GM12865 (cell line): ENCODE data around the gene SAMD14.

Source experiments
- DNase-seq: peaks from one replicate; pipeline ENCODE4 v3.0.0; 2010; ENCODE audit warnings: low read depth
- H3K4me3 ChIP-seq: 2 replicates; pipeline ENCODE4 v1.5.1; 2011; ENCODE audit warnings: mild to moderate bottlenecking, low read depth, low read length, control low read depth
- TF ChIP-seq, protein P1 (sequence below): IDR thresholded peaks from 2 replicates; pipeline ENCODE4 v1.5.1; 2011; ENCODE audit warnings: low read length, control low read depth, low read depth, inconsistent platforms; ENCODE audit not compliant: insufficient read depth; ENCODE audit errors: missing control alignments

Gene SAMD14

DNA sequence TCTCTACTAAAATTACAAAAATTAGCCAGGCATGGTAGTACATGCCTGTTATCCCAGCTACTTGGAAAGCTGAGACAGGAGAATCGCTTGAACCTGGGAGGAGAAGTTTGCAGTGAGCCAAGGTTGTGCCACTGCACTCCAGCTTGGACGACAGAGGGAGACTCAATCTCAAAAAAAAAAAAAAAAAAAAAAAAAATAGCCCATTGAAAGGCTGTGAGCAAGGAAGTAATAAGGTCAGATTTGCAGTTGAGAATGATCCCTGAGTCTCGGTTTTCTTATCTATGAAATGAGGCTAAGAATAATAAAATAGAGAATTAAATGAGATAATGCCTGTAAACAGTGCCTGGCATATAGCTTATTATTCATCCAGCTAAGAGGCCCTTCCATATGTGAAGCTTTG lies 36.2 kb downstream of the SAMD14 start:
- no peak for DNase-seq
- TF ChIP-seq, protein P1, sequence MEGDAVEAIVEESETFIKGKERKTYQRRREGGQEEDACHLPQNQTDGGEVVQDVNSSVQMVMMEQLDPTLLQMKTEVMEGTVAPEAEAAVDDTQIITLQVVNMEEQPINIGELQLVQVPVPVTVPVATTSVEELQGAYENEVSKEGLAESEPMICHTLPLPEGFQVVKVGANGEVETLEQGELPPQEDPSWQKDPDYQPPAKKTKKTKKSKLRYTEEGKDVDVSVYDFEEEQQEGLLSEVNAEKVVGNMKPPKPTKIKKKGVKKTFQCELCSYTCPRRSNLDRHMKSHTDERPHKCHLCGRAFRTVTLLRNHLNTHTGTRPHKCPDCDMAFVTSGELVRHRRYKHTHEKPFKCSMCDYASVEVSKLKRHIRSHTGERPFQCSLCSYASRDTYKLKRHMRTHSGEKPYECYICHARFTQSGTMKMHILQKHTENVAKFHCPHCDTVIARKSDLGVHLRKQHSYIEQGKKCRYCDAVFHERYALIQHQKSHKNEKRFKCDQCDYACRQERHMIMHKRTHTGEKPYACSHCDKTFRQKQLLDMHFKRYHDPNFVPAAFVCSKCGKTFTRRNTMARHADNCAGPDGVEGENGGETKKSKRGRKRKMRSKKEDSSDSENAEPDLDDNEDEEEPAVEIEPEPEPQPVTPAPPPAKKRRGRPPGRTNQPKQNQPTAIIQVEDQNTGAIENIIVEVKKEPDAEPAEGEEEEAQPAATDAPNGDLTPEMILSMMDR = no peak
- H3K4me3 ChIP-seq = no peak overlapping the region

DNA sequence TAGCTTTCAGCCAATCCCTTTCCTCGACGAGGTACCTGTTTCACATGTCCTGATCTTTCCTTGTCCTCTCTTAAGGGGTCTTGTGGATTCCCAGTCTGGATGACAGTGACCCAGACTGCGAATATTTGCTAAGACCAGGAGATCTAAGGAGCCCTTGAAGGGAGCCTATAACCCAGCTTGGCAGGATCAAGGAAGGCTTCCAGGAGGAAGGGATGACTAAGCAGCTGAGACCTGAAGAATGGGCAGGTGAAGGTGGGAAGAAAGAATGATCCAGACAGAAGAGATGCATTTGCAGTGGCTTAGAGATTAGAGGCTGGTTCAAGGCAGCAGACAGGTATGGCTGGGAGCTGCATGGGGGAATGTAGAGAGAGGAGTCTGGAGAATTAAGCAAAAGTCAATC lies 36.7 kb downstream of the SAMD14 start:
- H3K4me3 ChIP-seq = no peak overlapping the region
- DNase-seq = no peak
- TF ChIP-seq, protein P1 = no peak

DNA sequence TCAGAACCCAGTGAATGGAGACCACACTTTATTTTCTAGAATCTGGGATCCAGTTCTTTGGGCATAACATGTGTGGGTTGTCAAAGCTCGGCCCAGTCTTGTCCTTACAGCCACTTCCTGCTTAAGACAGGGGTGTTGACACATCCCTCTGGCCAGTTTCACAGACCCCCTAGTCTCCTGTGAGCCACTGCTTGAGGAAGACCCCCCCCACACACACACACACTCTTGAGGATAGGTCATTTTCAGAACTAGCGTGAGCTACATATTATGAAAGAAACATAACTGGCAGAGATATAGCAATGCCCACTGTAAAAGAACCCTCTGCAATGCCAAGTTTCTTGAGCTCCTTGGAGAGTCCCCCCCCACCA lies 38.1 kb downstream of the SAMD14 start:
- no peak for DNase-seq
- TF ChIP-seq, protein P1 = no peak
- H3K4me3 ChIP-seq = no peak overlapping the region

DNA sequence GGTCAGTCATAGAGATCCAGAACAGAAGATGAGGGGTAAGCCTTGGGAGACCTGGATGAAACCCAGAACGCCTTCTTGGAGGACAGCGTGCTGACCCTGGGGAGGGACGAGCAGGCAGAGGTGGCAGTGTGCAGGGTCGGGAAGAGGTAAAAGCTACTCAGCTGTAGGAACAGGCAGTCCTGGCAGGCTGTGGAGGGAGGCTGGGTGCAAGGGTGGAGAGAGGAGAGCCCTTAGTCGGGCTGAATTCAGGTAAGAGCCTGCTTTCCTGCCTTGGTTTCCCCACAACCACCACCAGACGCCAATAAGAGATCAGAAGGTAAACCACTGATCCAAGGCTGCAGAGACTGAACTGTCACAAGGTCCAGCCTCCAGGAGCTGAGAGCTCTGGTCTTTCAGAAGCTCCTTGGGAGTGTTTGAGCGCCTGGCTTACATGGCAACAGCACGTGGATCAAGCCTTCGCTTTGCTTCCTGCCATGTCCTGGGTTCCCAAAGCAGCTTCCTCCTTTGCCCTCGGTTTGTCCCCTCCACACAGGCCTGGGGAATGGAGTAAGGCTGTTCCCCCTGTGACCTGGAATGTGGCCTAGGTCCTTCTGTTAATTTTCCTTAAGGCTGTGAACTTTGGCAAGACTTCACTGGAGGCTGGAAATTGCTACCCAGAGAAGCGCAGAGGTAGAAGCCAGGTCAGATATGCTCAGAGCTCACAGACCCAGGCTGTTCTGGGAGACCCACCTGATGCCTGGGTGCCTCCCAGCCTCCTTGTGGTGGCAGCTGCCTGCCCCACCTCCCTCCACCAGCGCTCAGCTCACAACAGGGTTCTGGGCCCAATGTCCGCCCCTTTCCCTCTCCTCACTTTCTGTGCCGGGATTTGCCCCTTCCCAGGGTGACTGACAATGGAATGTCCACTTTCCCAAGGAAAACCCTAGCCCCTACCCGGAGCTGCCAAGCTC lies 38.7 kb downstream of the SAMD14 start:
- TF ChIP-seq, protein P1 = no peak
- DNase-seq = no peak

DNA sequence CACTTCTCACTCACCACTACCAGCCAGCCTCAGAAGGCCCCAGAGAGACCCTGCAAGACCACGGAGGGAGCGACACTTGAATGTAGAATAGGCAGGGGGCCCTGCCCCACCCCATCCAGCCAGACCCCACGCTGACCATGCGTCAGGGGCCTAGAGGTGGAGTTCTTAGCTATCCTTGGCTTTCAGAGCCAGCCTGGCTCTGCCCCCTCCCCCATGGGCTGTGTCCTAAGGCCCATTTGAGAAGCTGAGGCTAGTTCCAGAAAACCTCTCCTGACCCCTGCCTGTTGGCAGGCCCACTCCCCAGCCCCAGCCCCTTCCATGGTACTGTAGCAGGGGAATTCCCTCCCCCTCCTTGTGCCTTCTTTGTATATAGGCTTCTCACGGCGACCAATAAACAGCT lies 39.9 kb downstream of the SAMD14 start:
- no peak for DNase-seq
- TF ChIP-seq, protein P1 = no peak
- H3K4me3 ChIP-seq = no peak overlapping the region

More for the DNA sequence above, 38.7 kb downstream of the SAMD14 start:
- H3K4me3 ChIP-seq = no peak overlapping the region

DNA sequence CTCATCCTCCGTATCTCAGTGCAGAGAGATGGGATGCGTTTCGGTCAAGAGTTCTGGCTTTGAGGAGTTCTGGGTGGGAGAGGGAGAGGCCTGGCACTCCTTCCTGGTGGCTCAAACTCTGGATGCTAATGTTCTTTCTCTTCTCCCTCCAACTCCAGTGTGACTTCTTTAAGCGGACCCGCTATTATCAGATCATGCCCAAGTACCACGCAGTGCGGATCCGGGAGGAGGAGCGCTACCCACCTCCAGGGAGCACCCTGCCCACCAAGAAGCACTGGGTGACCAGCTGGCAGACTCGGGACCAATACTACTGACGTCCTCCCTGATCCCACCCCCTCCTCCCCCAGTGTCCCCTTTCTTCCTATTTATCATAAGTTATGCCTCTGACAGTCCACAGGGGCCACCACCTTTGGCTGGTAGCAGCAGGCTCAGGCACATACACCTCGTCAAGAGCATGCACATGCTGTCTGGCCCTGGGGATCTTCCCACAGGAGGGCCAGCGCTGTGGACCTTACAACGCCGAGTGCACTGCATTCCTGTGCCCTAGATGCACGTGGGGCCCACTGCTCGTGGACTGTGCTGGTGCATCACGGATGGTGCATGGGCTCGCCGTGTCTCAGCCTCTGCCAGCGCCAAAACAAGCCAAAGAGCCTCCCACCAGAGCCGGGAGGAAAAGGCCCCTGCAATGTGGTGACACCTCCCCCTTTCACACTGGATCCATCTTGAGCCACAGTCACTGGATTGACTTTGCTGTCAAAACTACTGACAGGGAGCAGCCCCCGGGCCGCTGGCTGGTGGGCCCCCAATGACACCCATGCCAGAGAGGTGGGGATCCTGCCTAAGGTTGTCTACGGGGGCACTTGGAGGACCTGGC lies 40.8 kb downstream of the SAMD14 start:
- TF ChIP-seq, protein P1 = no peak
- no peak for DNase-seq
- no peak overlapping the region for H3K4me3 ChIP-seq
